DOHH2 (cell line): ENCODE results near the gene RING1.

ENCODE experiments used
- EZH2phosphoT487 ChIP-seq: fragments of 200-600 bp; sonication (generic); IDR thresholded peaks from 2 replicates; pipeline ENCODE4 v1.6.1; 2017; ENCODE audit warnings: borderline replicate concordance, mild to moderate bottlenecking, antibody characterized with exemption, low read length, moderate library complexity, mixed read lengths
- TF ChIP-seq, protein P1 (sequence below): fragments of 200-600 bp; sonication (generic); IDR thresholded peaks from one replicate; pipeline ENCODE4 v1.5.1; 2014; ENCODE audit warnings: antibody characterized with exemption, mild to moderate bottlenecking, low read depth, low read length; ENCODE audit not compliant: poor library complexity, severe bottlenecking

DNA sequence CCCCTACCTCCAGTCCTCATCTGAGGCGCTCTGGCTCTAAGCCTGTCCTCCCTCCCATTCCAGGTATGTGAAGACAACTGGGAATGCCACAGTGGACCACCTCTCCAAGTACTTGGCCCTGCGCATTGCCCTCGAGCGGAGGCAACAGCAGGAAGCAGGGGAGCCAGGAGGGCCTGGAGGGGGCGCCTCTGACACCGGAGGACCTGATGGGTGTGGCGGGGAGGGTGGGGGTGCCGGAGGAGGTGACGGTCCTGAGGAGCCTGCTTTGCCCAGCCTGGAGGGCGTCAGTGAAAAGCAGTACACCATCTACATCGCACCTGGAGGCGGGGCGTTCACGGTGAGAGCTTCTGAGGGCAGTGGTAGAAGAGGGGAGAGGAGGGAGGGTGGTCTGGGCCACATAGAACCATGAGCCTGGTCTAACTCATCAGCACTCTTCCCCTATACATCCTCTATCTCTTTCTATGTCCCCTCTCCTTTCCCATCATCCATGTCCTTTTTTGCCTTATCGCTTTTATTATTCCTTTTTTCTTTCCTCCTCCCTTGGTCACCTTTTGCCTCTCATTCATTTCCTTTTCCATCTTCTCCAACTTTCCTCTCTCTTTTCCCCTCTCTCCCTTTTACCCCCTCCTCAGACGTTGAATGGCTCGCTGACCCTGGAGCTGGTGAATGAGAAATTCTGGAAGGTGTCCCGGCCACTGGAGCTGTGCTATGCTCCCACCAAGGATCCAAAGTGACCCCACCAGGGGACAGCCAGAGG lies 3.5 kb downstream of the RING1 start:
- TF ChIP-seq, protein P1, sequence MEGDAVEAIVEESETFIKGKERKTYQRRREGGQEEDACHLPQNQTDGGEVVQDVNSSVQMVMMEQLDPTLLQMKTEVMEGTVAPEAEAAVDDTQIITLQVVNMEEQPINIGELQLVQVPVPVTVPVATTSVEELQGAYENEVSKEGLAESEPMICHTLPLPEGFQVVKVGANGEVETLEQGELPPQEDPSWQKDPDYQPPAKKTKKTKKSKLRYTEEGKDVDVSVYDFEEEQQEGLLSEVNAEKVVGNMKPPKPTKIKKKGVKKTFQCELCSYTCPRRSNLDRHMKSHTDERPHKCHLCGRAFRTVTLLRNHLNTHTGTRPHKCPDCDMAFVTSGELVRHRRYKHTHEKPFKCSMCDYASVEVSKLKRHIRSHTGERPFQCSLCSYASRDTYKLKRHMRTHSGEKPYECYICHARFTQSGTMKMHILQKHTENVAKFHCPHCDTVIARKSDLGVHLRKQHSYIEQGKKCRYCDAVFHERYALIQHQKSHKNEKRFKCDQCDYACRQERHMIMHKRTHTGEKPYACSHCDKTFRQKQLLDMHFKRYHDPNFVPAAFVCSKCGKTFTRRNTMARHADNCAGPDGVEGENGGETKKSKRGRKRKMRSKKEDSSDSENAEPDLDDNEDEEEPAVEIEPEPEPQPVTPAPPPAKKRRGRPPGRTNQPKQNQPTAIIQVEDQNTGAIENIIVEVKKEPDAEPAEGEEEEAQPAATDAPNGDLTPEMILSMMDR, result peak; percentile 21
- TF ChIP-seq EZH2phosphoT487, result no peak
